ENCODE results near the gene STX19.

STX19 gene

DNA sequence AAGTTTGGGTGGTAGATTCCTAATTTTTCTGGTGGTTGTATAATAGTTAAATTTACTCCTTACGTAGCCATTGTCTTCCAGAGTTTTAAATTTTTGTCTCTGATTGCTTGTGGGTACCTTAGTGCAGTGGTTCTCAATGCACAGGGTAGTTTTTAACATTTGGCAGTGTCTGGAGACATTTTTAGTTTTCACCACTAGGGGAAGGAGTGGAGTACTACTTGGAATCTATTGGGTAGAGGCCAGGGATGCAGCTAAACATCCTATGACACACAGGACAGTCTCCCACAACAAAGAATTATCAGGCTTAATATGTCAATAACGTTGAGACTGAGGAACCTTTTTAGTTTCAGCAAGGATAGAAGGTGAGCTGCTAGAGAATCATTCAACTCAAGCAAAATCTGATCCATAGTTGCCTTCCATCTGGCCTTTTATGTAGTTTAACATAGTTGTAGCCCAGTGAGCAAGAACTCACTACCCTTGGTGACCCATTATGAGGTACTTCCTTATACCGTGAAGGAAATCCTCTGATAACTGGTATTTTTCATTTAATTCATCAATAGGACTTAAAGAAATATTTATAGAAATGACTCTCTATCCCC, 8.6 kb upstream of the STX19 start:
- no peak for DNase-seq

DNA sequence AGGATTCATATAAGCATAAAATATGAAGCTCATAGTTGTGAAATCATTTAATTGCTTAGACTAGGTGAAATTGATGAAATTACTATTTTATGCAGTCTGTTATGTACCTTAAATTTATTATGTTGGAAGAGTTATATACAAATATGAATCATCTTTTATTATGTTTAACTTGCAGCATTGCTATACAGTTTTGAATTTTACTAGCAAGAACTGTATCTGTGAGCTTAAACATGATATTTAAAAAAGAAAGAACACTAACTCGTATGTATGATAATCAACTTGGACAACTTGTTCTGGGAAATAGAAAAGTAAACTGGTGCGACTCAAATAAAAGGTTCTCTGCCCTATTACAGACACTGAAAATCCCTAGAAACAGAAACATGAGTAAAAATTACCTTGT, 1.8 kb downstream of the STX19 start:
- no peak for DNase-seq

DNA sequence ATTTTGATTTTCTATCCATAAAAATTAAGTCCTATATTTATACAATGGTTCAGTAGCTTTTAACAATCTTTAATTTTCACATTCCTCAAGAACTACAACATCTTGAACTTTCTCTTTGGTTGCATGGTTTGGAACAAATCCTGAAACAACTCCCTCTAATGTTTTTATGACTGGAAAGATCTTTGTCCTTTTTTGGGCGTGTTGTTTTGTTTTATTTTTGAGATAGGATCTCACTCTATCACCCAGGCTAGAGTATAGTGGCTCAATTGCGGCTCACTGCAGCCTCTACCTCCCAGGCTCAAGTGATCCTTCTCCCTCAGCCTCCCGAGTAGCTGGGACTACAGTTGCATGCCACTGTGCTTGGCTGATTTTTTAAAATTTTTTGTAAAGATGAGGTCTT, 4.0 kb downstream of the STX19 start:
- no peak for DNase-seq

DNA sequence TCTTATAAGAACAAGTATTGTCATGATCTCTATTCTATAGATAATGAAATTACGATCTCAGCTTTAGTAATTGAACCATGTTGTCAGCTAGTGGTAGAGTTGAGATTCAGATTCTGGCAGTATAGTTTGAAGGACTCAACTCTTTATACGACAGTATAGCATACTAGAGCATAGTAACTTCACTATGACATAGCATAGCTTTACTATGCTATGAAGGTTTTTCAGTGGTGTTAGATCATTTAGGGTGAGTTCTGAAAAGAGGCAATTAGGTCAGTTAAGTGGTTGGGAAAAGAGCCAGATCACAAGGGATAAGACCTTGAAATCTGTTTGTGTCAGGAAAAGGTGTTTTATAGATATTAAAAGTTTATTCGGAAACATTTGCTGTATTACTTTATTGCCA, 8.1 kb downstream of the STX19 start:
- DNase-seq, result no peak

DNA sequence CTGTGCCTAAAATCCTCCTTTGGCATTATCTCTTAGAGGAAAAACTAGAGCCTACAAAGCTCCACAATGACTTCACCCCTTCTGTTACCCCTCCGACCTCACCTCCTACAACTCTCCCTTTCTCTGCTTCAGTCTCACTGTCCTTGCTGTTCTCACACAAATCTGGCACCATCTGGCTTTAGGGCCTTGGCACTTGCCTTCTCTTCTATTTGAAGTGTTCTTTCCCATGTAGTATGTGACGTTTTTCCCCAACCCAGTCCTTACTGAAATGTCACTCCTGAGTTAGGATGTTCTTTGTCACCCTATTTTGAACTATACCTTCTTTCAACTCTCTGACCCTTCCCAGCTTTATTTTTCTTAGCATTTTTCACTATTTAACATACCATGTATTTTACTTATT, 8.7 kb downstream of the STX19 start:
- DNase-seq, result no peak

DNA sequence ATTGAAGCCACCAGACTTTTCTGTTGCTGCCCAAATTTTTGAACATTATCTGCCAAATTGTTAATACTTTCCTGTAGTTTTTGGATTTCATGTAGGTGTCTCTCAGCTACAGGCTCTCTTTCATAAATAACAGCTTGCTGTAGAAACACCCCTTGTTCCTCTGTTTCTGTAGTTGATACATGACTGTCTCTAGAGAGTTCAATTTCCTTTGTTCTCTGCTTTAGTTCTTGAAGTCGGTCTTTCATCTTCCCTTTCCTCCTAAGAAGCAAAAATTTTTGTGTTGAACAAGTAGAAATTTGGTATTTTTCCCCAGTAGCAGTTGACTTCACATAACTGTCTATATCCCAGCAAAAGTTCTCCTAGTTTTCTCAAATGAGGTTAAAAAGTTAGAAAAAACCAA, 13.4 kb downstream of the STX19 start:
- DNase-seq, result no peak

DNA sequence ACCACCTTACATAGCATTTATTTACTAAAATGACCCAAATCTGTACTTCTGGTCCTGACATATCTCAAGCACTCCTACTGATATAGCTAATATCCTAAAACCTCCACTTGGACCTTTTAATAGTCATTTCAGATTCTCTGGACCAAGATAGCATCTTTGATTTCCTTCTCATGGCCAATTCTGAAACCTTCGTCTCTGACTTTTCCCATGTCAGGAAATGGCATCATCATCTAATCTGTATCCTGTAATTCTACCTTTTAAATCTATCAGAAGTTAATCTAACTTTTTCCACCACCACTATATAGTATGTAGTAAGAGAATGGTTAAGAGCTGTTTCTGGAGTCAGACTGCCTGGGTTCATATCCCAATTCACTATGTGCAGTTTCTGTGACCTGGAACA, 16.2 kb downstream of the STX19 start:
- no peak for DNase-seq

DNA sequence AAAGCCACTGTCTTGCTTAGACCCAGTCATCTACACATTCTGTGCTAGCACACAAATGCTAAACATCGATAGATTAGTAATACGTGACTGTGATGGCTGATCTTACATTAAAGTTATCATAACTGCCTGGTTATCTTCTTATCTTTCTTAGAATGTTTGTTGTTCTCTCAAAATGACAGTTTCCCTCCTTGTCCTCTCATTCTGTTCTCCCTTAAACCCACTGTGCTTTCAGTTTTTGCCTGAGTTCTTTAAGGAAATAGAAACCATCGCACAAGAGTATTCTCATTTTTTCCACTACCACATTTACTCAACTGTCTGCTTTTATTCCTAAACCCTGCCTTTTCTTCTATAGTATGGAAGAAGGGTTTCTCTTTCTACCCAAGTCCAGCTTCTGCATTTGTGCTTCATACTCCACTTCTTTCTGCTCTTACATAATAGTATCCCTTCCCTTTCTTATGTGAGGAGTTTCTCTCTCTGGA, 17.1 kb downstream of the STX19 start:
- DNase-seq, result no peak

DNA sequence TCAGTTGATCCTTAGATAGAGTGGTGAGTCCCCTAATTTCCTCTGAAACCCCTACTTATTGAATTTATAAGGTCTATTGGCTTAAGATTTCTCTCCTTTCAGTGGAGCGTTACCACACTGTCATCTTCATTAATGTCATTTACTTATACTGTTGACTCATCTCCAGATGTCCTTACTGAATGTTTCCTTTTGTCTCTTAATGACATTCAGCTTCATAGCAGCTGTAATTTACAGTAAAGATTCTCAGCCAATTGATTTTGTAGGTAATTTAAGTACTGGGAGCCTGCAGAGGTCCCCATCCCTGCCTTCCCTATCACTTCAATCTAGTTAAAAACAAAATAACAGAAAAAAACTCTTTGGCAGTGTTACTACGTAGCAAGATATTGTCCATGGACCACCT, 18.8 kb downstream of the STX19 start:
- no peak for DNase-seq

DNA sequence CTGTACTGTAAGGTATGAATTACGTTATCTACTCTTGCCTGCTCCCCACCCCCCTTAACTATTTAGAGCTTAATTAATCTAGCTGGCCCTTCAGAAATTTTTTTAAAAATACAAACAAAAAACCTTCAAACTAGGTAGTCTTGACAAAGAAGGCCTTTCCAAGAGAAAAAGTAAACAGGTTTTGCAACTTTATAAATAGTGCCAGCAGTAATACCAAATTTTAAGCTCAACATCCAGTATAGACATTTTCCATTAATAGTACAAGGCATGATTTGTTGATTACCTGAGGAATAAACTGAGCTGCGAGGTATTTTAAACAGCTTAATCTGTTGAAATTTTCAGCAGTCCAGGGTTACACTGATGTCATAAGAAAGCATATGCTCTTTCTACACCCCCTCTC, 20.1 kb downstream of the STX19 start:
- DNase-seq, result no peak

DNA sequence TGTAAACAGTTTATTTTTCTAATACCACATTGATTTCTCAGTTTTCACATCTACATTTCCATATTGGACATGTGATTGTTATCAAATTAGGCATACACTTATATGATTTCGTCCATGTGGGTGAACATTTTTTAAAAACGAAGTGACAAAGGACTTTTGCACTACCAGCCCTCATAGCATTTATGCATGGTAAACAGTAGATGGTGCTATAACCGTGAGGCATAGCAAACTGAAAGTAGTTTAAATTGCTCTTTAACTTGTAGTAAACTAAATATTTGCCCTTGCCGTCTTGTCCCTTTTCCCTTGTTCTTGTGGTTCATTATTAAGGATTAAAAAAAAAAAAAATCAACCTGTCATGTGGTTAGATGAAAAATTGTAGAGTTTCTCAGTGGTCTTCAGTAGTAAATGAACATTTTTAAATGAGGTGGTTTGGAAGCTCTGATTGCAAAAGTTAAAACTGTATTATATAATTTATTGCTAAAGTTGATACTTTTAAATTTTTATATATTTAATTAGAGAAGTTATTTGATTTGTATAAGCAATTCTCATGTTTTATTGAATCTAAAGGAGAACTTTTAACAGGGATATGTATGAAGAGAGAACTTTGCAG, 24.0 kb downstream of the STX19 start:
- DNase-seq, result peak in 1 of 51 donors; percentile 53

DNA sequence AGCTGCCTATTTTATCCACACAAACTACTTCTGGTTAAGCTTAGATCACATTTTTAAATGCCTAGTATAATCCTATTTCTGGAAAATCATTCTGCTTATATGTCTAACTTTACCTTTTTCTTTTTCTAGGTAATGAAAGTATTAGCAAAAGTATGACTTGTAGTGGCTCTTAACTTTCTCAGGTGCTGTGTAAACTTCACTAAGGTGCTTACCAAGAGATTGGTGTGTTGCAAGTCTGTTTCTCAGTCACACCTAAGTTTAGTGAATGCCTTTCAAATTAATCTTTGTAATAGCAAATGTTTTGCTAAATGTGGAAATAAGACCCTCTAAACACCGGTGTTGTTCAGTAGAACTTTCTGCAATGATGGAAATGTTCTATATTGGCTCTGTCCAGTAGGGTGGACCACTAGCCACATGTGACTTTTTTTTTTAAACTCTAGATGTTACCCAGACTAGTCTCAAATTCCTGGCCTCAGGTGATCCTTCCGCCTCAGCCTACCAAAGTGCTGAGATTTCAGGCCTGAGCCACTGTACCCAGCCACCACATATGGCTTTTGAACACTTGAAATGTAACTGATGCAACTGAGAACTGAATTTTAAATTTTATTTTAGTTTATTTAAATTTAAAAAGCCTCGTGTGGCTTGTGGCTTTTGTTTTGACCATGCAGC, 26.4 kb downstream of the STX19 start:
- no peak for DNase-seq

DNA sequence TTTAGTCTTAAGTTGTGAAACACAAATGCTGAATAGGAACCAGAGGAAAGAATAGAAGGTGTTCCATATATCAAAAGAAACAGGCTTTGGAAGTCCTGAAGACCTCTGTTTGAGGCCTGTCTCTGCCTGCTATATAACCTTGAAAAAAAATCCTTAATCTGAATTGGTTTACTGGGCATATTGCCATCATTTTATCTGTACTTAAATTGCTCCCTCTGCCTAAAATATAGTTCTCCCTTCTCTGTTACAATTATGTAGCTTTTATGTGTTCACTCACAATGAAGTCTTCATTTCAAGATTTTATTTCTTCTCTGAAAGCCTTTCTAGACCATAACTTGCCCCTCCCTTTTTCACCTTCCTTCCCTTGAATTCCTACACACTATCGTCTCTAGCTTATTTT, 27.2 kb downstream of the STX19 start:
- DNase-seq, result no peak

DNA sequence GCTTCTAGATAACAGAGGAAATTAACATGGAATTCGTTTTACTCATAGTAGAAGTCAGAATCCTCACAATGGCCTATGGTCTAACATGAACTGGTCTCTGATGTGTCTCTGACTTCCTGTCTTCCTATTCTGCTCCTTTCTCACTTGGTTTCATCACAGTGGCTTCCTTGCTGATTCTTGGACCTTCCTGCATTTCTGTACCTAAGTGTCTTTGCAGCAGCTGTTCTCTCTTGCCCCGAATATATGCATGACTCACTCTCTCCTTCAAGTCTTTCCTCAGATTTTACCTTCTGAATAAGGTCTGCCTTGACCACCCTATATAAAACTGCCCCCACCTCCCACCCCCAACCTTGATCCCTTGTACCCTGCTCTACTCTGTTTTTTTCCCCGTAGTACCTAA, 34.3 kb downstream of the STX19 start:
- DNase-seq, result no peak

DNA sequence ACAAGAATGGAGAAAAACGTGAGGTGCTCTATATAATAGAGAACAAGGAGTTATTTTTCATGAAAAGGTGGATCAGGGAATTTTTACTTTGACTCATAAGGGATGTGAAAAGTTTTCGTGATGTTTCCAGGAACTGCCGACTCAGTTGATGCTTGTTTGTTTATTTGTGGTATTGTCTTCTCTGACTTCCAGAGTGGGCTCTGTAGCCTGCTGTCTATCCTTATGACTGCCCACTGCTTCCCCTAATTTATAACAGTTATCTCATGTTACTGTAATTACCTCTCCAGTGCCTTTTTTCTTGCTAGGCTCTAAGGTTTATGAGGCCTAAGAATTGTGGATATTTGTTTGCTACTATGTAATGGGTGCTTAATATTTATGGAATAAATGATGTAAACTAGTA, 36.2 kb downstream of the STX19 start:
- no peak for DNase-seq

DNA sequence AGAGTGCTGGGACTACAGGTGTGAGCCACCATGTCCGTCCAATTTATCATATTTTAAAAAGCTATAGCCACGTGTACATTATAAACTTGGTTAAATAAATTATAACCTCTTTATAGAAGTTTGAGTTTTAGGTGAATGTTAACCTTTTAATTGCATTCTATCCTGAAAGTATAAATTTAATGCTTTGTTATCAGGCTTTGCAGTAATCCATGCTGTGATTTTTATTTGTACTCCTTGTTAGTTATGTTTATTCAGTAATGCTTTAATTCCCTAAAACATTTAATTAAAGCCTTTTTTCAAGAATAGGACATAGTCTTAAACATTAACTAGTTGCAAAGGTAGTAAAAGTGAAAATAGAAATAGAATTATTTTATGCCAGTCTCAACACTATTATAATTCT, 36.8 kb downstream of the STX19 start:
- no peak for DNase-seq

DNA sequence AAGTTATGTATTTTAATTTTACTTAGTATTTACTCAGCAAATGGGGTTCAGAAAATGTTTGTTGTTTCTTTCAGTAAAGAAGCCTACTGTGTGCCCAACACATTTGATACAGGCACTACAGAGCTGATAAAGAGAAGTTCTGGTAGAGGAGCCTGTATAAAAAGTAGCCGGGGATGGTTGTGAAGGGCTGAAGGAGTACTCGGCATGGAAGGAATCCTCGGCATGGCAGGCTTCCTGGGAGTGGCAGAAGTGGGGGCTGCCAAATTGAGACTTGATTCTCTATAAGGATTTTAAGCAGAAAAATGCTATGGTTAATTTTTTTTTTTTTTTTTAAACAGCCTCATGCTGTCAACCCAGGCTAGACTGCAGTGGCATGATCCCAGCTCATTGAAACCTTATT, 39.2 kb downstream of the STX19 start:
- no peak for DNase-seq

DNA sequence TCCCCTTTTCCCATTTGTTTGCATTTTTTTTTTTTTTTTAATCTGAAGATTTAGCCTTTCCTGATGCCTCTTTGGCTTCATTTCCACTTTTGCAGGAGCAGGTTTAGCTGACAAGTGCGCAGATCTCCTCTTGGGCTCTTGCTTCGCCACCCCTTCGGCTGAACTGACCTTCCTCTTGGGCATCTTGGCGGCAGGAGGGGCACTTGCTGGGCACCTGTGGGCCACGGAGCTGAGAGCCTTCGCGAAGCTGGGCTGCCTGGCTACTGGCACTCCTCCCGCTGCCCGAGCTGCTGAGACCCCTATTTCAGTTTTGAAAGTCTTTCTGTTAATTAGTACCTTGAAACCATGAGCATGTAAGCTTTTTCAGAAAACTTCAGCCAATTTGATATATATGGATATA, 39.6 kb downstream of the STX19 start:
- DNase-seq, result no peak

DNA sequence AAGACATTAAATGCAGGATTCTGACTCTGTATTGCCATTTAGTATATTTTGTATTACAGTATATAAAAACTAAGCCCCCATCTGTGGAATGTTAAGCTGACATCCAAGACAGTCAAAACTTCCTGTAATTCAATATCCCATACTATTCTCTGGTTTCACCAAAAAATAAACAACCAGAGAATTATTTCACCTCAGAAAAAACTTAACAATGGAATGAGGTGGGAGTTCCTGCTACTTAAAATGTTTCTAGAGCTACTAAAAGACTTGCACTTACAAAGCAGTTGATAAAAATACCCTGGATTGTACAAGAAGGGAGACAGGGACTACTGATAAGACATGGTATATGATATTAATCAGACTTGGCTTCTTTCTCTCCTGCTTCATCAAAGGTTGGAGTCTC, 40.1 kb downstream of the STX19 start:
- DNase-seq, result no peak

DNA sequence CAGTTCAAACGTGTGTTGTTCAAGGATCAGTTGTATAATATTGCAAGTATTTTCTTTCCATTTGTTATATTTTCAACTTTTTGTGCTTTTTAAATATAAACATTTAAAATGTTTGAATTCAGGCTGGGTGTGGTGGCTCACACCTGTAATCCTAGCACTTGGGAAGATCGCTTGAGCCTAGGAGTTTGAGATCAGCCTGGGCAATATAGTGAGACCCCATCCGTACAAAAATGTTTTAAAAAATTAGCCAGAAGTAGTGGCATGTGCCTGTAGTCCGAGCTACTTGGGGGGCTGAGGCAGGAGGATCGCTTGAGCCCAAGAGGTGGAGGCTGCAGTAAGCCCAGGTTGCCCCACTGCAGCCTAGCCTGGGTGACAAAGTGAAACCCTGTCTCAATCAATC, 43.8 kb downstream of the STX19 start:
- DNase-seq, result no peak

DNA sequence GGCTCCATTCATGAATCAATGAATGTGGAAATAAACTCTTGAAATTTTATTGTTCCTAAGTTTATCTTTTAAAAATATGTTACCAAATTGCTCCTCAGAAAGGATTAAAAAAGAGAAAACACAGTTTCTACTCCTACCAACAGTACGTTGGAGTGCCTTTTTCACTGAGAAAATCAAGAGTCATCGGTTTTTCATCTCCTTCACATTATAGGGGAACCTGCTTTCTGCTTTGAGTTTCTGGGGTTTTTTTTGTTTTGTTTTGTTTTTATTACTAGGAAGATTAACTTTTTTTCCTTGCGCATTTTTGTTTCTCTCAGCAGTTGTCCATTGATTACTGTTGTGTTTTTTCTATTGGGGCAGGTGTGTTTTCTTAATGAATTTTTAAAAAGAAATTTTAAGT, 45.0 kb downstream of the STX19 start:
- DNase-seq, result no peak

DNA sequence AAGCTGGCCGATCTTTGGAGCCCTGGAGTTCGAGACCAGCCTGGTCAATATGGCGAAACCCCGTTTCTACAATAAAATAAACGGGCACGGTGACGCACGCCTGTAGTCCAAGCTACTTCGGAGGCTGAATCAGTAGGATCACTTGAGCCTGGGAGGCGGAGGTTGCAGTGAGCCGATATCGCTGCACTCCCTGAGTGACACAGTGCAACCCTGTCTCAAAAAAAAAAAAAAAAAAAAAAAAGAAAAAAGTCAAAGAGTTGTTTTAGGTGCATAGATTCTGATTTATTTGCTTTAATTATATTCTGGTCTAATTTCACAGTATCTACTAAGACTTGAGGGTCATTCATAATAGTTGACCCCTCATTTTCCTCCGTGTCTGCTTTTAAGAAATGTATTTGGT, 46.7 kb downstream of the STX19 start:
- no peak for DNase-seq
